HCT116 (cell line): ENCODE data around the gene FKBP7.

Experiments
- POLR2AphosphoS5 ChIP-seq: IDR thresholded peaks from 2 replicates; pipeline ENCODE4 v1.6.1; 2011; ENCODE audit warnings: mild to moderate bottlenecking, low read depth, low read length, moderate library complexity
- REST ChIP-seq: IDR thresholded peaks from 2 replicates; pipeline ENCODE4 v1.6.1; 2012; ENCODE audit warnings: low read depth
- SIN3A ChIP-seq: IDR thresholded peaks from 2 replicates; pipeline ENCODE4 v1.6.1; 2012; ENCODE audit warnings: low read depth
- YY1 ChIP-seq: IDR thresholded peaks from 2 replicates; pipeline ENCODE4 v1.6.1; 2011; ENCODE audit warnings: low read length, low read depth, moderate library complexity, mild to moderate bottlenecking; ENCODE audit not compliant: insufficient replicate concordance; ENCODE audit errors: extremely low read depth
- TF ChIP-seq, protein P1 (sequence below), 3 experiments: fragments of 200-600 bp in 1 of 3; sonication (generic) in 1 of 3; IDR thresholded peaks in 2 of 3; conservative IDR thresholded peaks in 1 of 3; 2 replicates each; pipeline ENCODE4 v1.5.1; 2012 to 2017; ENCODE audit warnings: low read depth in 2 of 3, low read length in 2 of 3, antibody characterized with exemption in 1 of 3, borderline replicate concordance in 1 of 3, control low read depth in 1 of 3, mild to moderate bottlenecking in 1 of 3, mixed read lengths in 1 of 3, mixed run types in 1 of 3, moderate library complexity in 1 of 3; ENCODE audit not compliant: insufficient read depth in 1 of 3

DNA sequence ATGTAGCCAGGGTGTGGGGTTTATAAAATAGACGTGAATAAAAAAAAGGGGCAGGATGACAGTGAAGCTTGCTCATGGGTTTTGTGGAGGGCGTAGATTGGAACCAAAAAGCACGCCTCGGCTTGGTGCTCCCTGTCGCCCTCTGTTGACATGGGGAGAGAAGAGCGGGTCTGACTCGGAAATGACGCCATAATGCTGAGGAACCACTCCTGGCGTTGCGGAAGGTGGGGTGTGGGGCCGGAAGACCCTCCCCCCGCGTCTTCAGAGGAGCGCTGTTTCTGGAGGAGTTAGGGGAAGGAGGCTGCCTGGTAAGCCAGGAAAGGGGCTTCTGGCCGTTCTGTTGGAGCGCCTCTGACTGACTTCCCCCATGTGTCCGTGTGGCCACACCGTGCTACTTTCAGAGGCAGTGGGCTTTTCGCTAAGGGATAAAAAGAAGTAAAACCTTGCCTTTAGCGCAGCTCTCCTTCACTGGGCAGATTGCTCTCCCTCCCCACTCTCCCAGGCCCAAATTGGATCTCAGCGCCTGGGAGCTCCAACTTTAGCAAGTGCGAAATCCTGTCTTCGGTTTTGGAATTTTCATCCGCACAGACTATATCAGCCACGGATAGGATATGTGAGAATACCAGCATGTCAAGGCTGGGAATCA lies 44.7 kb upstream of the FKBP7 start:
- TF ChIP-seq, protein P1, sequence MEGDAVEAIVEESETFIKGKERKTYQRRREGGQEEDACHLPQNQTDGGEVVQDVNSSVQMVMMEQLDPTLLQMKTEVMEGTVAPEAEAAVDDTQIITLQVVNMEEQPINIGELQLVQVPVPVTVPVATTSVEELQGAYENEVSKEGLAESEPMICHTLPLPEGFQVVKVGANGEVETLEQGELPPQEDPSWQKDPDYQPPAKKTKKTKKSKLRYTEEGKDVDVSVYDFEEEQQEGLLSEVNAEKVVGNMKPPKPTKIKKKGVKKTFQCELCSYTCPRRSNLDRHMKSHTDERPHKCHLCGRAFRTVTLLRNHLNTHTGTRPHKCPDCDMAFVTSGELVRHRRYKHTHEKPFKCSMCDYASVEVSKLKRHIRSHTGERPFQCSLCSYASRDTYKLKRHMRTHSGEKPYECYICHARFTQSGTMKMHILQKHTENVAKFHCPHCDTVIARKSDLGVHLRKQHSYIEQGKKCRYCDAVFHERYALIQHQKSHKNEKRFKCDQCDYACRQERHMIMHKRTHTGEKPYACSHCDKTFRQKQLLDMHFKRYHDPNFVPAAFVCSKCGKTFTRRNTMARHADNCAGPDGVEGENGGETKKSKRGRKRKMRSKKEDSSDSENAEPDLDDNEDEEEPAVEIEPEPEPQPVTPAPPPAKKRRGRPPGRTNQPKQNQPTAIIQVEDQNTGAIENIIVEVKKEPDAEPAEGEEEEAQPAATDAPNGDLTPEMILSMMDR (IDR thresholded peaks at IDR 0.05 in 2 of 3, conservative IDR thresholded peaks at IDR 0.05 in 1 of 3; ENCODE audit: borderline replicate concordance in 1 of 3, insufficient read depth in 1 of 3, low read depth in 2 of 3, low read length in 2 of 3): peak; percentile 42 to 81 (median 72); a peak in 5 of 6 replicates
- TF ChIP-seq SIN3A: 0 out of 2 replicates have a peak, but pooled peaks have one; percentile 30
- no peak for TF ChIP-seq YY1
- TF ChIP-seq POLR2AphosphoS5: peak; percentile 86
- no peak for TF ChIP-seq REST
